Lung (tissue), 12 donors: Measurements from ENCODE around the gene PCDHA12. TPM values are rescaled to one million over a fixed set of nuclear protein-coding genes. Genes with fewer than 3 reads are reported as not detected.

Source experiments
- ATAC-seq: fragments of 200-7000 bp; cut with Tn5 transposase; one replicate; pipeline ENCODE4 v1.9.1; 2020; ENCODE audit warnings: moderate number of reproducible peaks; ENCODE audit not compliant: insufficient read depth, low FRiP score
- DNase-seq, 3 donors: peaks; one replicate each; pipeline ENCODE4 v3.0.0-alpha.2; 2013 to 2017
- H3K27ac ChIP-seq, 2 donors: one replicate each; pipeline ENCODE4 v1.5.1; 2013; ENCODE audit warnings: mild to moderate bottlenecking in 2 of 2, moderate library complexity in 2 of 2, control low read depth in 1 of 2, inconsistent platforms in 1 of 2, low read depth in 1 of 2, low read length in 1 of 2
- H3K27me3 ChIP-seq, 3 donors: one replicate each; pipeline ENCODE4 v1.5.1; 2013; ENCODE audit warnings: low read length in 2 of 3; ENCODE audit not compliant: control insufficient read depth in 3 of 3, insufficient read depth in 3 of 3
- H3K36me3 ChIP-seq, 4 donors: one replicate each; pipeline ENCODE4 v1.5.1; 2013; ENCODE audit warnings: low read length in 4 of 4, mild to moderate bottlenecking in 1 of 4, moderate library complexity in 1 of 4; ENCODE audit not compliant: control insufficient read depth in 4 of 4, insufficient read depth in 4 of 4
- H3K4me1 ChIP-seq, 5 donors: one replicate each; pipeline ENCODE4 v1.5.1; 2013; ENCODE audit warnings: low read length in 5 of 5, mild to moderate bottlenecking in 2 of 5, moderate library complexity in 1 of 5; ENCODE audit not compliant: control insufficient read depth in 5 of 5, insufficient read depth in 5 of 5
- H3K4me3 ChIP-seq: one replicate; pipeline ENCODE4 v1.5.1; 2013; ENCODE audit warnings: mild to moderate bottlenecking, control low read depth, moderate library complexity
- H3K9ac ChIP-seq, 2 donors: one replicate each; pipeline ENCODE4 v1.5.1; 2013; ENCODE audit warnings: low read length in 2 of 2, control low read depth in 1 of 2; ENCODE audit not compliant: insufficient read depth in 1 of 2
- H3K9me3 ChIP-seq, 4 donors: one replicate each; pipeline ENCODE4 v1.5.1; 2013; ENCODE audit warnings: low read length in 3 of 4, mild to moderate bottlenecking in 1 of 4, moderate library complexity in 1 of 4; ENCODE audit not compliant: control insufficient read depth in 4 of 4, insufficient read depth in 3 of 4
- CTCF ChIP-seq: IDR thresholded peaks from 2 replicates; pipeline ENCODE4 v1.5.1; 2012; ENCODE audit warnings: mild to moderate bottlenecking; ENCODE audit errors: control extremely low read depth, extremely low read depth
- WGBS, 2 donors: extraction: QIAGEN DNeasy Blood & Tissue Kit; methylation state at CpG; one replicate each; pipeline ENCODE4 v1.1.7; 2013; 5-methylcytosine and 5-hydroxymethylcytosine counted together
- polyA plus RNA-seq, 2 donors: library from polyadenylated mRNA; stranded (reverse); fragments of 200-250 nt; gene quantifications; one replicate each; pipeline ENCODE4 v1.2.1, GENCODE V29; 2013
- total RNA-seq, 2 donors: library from RNA; depleted of rRNA in 1 of 2; stranded (reverse); fragments of >200 nt in 1 of 2; gene quantifications; one replicate each; pipeline ENCODE4 v1.2.1, GENCODE V29; 2014 to 2021
- donor health status: control.
- donor health status: control.
- donor health status: Bipolar disorder and iron deficiency.
- donor health status: healthy.
- donor health status: DM: yes; HTN: yes; CAD: no.

The PCDHA12 gene
- total and polyA plus RNA-seq, 4 donors: 0.23 to 3.6 (median 0.86) TPM

GRCh38 chr5:140855772-140856674, 19.1 kb upstream of the PCDHA12 start, which contains the start of gene PCDHA10:
Gene PCDHA10 (plus strand): TSS chr5:140855897. CDS start chr5:140856049, 152 bp downstream.
- ATAC-seq (no peak), DNase-seq (peak in 2 of 3 donors; percentile 20 to 24)
- no peaks in the 10 kb centered on the region for H3K36me3 ChIP-seq
- no peak within 1 kb of the TSS for H3K4me3 ChIP-seq
- no peak for TF ChIP-seq CTCF
- H3K9me3 ChIP-seq: peaks cover 0 to 6% (median 0%) of the 10 kb centered on the region in 4 donors
- no peaks in the 10 kb centered on the region for H3K27me3 ChIP-seq
- no peak within 1 kb of the TSS for H3K27ac ChIP-seq
- H3K9ac ChIP-seq: no peak within 1 kb of the TSS
- no peaks in the 10 kb centered on the region for H3K4me1 ChIP-seq
- WGBS, 2 donors: 27% methylated on average over 37 of the region's 44 CpGs; no CpG with 5 or more reads in 1 of the 2 donors

GRCh38 chr5:140857177-140857986, 17.7 kb upstream of the PCDHA12 start:
- ATAC-seq: no peak
- Histone ChIP-seq H3K4me1 (no peaks in the 10 kb centered on the region), H3K27ac (no peak overlapping the region), H3K36me3 (no peaks in the 10 kb centered on the region), H3K9me3 (peaks cover 0 to 9% (median 4%) of the 10 kb centered on the region in 4 donors), H3K4me3 (no peak overlapping the region), H3K27me3 (no peaks in the 10 kb centered on the region), H3K9ac (no peak overlapping the region)
- DNase-seq: no peak
- no peak for TF ChIP-seq CTCF
- 58% methylated on average over 68 of the region's 94 CpGs; no CpG with 5 or more reads in 1 of the 2 donors for WGBS, 2 donors

GRCh38 chr5:140857987-140858240, 17.2 kb upstream of the PCDHA12 start:
- peaks cover 0 to under 1% (median 0%) of the 10 kb centered on the region in 3 donors for H3K27me3 ChIP-seq
- 55% methylated on average over 21 of the region's 22 CpGs; no CpG with 5 or more reads in 1 of the 2 donors for WGBS, 2 donors

More at GRCh38 chr5:140857987-140858240, 17.2 kb upstream of the PCDHA12 start:
- no peak overlapping the region for H3K4me3 ChIP-seq
- H3K9me3 ChIP-seq: peaks cover 0 to 14% (median 4%) of the 10 kb centered on the region in 4 donors
- TF ChIP-seq CTCF: no peak
- no peak overlapping the region for H3K27ac ChIP-seq
- H3K9ac ChIP-seq: no peak overlapping the region
- H3K36me3 ChIP-seq: no peaks in the 10 kb centered on the region
- H3K4me1 ChIP-seq: no peaks in the 10 kb centered on the region
- DNase-seq (no peak), ATAC-seq (no peak)
